Naive B cell (primary cell): ENCODE measurements around the gene PTPRU. TPM values are rescaled to one million over a fixed set of nuclear protein-coding genes. Genes with fewer than 3 reads are reported as not detected.

Experiments used
- ATAC-seq, 2 donors: fragments of 150-1000 bp; cut with Tn5 transposase; 2 replicates each; pipeline ENCODE4 v1.10.0; 2021; ENCODE audit warnings: low read depth in 2 of 2, mild to moderate bottlenecking in 2 of 2, moderate library complexity in 2 of 2
- DNase-seq: peaks from one replicate; pipeline ENCODE4 v3.0.0; 2022
- H3K27ac Mint-ChIP-seq, 6 donors: one replicate each; pipeline ENCODE4 v1.8.0; 2020 to 2022; ENCODE audit warnings: mild to moderate bottlenecking in 6 of 6, mixed read lengths in 6 of 6, moderate library complexity in 5 of 6, inconsistent platforms in 2 of 6
- H3K27me3 Mint-ChIP-seq, 3 donors: one replicate each; pipeline ENCODE4 v1.8.0; 2021 to 2022; ENCODE audit warnings: mixed read lengths in 3 of 3, mild to moderate bottlenecking in 1 of 3
- H3K36me3 Mint-ChIP-seq, 2 donors: one replicate each; pipeline ENCODE4 v1.8.0; 2020 to 2022; ENCODE audit warnings: mixed read lengths in 2 of 2, inconsistent platforms in 1 of 2, mild to moderate bottlenecking in 1 of 2
- H3K4me1 Mint-ChIP-seq, 3 donors: one replicate each; pipeline ENCODE4 v1.8.0; 2020 to 2022; ENCODE audit warnings: mixed read lengths in 3 of 3, inconsistent platforms in 1 of 3, mild to moderate bottlenecking in 1 of 3, moderate library complexity in 1 of 3
- H3K4me3 Mint-ChIP-seq, 8 donors: one replicate each; pipeline ENCODE4 v1.8.0; 2020 to 2022; ENCODE audit warnings: mild to moderate bottlenecking in 8 of 8, mixed read lengths in 8 of 8, moderate library complexity in 8 of 8, inconsistent platforms in 2 of 8
- H3K9me3 Mint-ChIP-seq, 7 donors: one replicate each; pipeline ENCODE4 v1.8.0; 2020 to 2022; ENCODE audit warnings: mixed read lengths in 7 of 7, mild to moderate bottlenecking in 5 of 7, inconsistent platforms in 2 of 7, moderate library complexity in 1 of 7
- polyA plus RNA-seq, 6 donors: library from polyadenylated mRNA; unstranded; fragments of 300-500 nt; fragmentation: Illumina TruSeq; gene quantifications; one replicate each; pipeline ENCODE4 v1.2.3, GENCODE V29; 2021; ENCODE audit warnings: low read depth in 6 of 6

The PTPRU gene
- not detected for polyA plus RNA-seq

GRCh38 chr1:29235955-29236711 lies at the start of gene PTPRU:
TSS of gene PTPRU (plus strand) at chr1:29236522. CDS start at chr1:29236645, 123 bp downstream.
- Mint-ChIP-seq H3K27me3 (peaks cover 53 to 63% (median 62%) of the 10 kb centered on the region in 3 donors), H3K36me3 (peaks cover 6 to 11% of the 10 kb centered on the region in 2 donors)

GRCh38 chr1:29186707-29187106 lies 49.6 kb upstream of the PTPRU start:
- no peaks in the 10 kb centered on the region for H3K27me3 Mint-ChIP-seq
- peak overlapping the region in 1 of 8 donors; percentile 66 for H3K4me3 Mint-ChIP-seq
- H3K4me1 Mint-ChIP-seq, result peaks cover 0 to 12% (median 4%) of the 10 kb centered on the region in 3 donors
- no peak overlapping the region for H3K27ac Mint-ChIP-seq
- ATAC-seq (no peak), DNase-seq (no peak)
- no peaks in the 10 kb centered on the region for H3K36me3 Mint-ChIP-seq
- no peaks in the 10 kb centered on the region for H3K9me3 Mint-ChIP-seq

More at GRCh38 chr1:29235955-29236711, at the start of gene PTPRU:
- Mint-ChIP-seq H3K4me3 (peak within 1 kb of the TSS; percentile 85 to 97 (median 94)), H3K4me1 (peaks cover 17 to 21% (median 19%) of the 10 kb centered on the region in 3 donors), H3K27ac (peak within 1 kb of the TSS in 5 of 6 donors; percentile 43 to 78 (median 64)), H3K9me3 (peaks cover 0 to 2% (median 0%) of the 10 kb centered on the region in 7 donors)
- peak; percentile 80 for DNase-seq
- peak; percentile 79 to 85 for ATAC-seq

- Mint-ChIP-seq H3K4me1 (no peaks in the 10 kb centered on the region), H3K36me3 (no peaks in the 10 kb centered on the region), H3K27ac (no peak overlapping the region), H3K9me3 (no peaks in the 10 kb centered on the region), H3K27me3 (no peaks in the 10 kb centered on the region), H3K4me3 (no peak overlapping the region)
- DNase-seq, result no peak
- no peak for ATAC-seq
These were observed 45.6 kb upstream of the PTPRU start for GRCh38 chr1:29190718-29191117.

- Mint-ChIP-seq H3K36me3 (no peaks in the 10 kb centered on the region), H3K9me3 (no peaks in the 10 kb centered on the region), H3K27me3 (no peaks in the 10 kb centered on the region), H3K27ac (peak overlapping the region in 2 of 6 donors; percentile 72 to 89), H3K4me1 (no peaks in the 10 kb centered on the region), H3K4me3 (peak overlapping the region in 1 of 8 donors; percentile 41)
- DNase-seq, result no peak
- no peak for ATAC-seq
These were observed 42.4 kb upstream of the PTPRU start for GRCh38 chr1:29193879-29194455.

GRCh38 chr1:29195881-29196291 lies 40.4 kb upstream of the PTPRU start:
- ATAC-seq (no peak), DNase-seq (no peak)
- Mint-ChIP-seq H3K4me3 (no peak overlapping the region), H3K9me3 (no peaks in the 10 kb centered on the region), H3K36me3 (no peaks in the 10 kb centered on the region), H3K4me1 (no peaks in the 10 kb centered on the region), H3K27me3 (no peaks in the 10 kb centered on the region), H3K27ac (no peak overlapping the region)

GRCh38 chr1:29196863-29197589 lies 39.3 kb upstream of the PTPRU start:
- Mint-ChIP-seq H3K27ac (no peak overlapping the region), H3K4me3 (no peak overlapping the region), H3K27me3 (no peaks in the 10 kb centered on the region), H3K9me3 (no peaks in the 10 kb centered on the region), H3K36me3 (no peaks in the 10 kb centered on the region), H3K4me1 (peaks cover 0 to 1% (median 0%) of the 10 kb centered on the region in 3 donors)
- no peak for DNase-seq
- no peak for ATAC-seq

- peaks cover 0 to 1% (median 0%) of the 10 kb centered on the region in 3 donors for H3K4me1 Mint-ChIP-seq
- peak; percentile 85 to 94 for ATAC-seq
- no peak overlapping the region for H3K27ac Mint-ChIP-seq
- no peaks in the 10 kb centered on the region for H3K36me3 Mint-ChIP-seq
- H3K4me3 Mint-ChIP-seq, result no peak overlapping the region
- no peak for DNase-seq
- no peaks in the 10 kb centered on the region for H3K9me3 Mint-ChIP-seq
- H3K27me3 Mint-ChIP-seq, result no peaks in the 10 kb centered on the region
These were observed 38.8 kb upstream of the PTPRU start for GRCh38 chr1:29197590-29197924.

- no peak for DNase-seq
- no peak overlapping the region for H3K27ac Mint-ChIP-seq
- H3K36me3 Mint-ChIP-seq, result no peaks in the 10 kb centered on the region
- ATAC-seq, result no peak
- no peaks in the 10 kb centered on the region for H3K27me3 Mint-ChIP-seq
- peaks cover 0 to 3% (median 1%) of the 10 kb centered on the region in 3 donors for H3K4me1 Mint-ChIP-seq
- H3K9me3 Mint-ChIP-seq, result no peaks in the 10 kb centered on the region
- no peak overlapping the region for H3K4me3 Mint-ChIP-seq
These were observed 38.3 kb upstream of the PTPRU start for GRCh38 chr1:29197993-29198392.

GRCh38 chr1:29200906-29201594 lies 35.3 kb upstream of the PTPRU start:
- H3K36me3 Mint-ChIP-seq, result no peaks in the 10 kb centered on the region
- no peak overlapping the region for H3K4me3 Mint-ChIP-seq
- peak overlapping the region in 1 of 6 donors; percentile 27 for H3K27ac Mint-ChIP-seq
- peaks cover 0 to 3% (median 1%) of the 10 kb centered on the region in 3 donors for H3K4me1 Mint-ChIP-seq
- no peaks in the 10 kb centered on the region for H3K9me3 Mint-ChIP-seq
- DNase-seq (no peak), ATAC-seq (no peak)
- H3K27me3 Mint-ChIP-seq, result no peaks in the 10 kb centered on the region

- ATAC-seq (no peak), DNase-seq (no peak)
- no peaks in the 10 kb centered on the region for H3K36me3 Mint-ChIP-seq
- H3K4me1 Mint-ChIP-seq, result peaks cover 0 to 3% (median 1%) of the 10 kb centered on the region in 3 donors
- no peak overlapping the region for H3K27ac Mint-ChIP-seq
- H3K9me3 Mint-ChIP-seq, result no peaks in the 10 kb centered on the region
- H3K27me3 Mint-ChIP-seq, result no peaks in the 10 kb centered on the region
- H3K4me3 Mint-ChIP-seq, result no peak overlapping the region
These were observed 34.7 kb upstream of the PTPRU start for GRCh38 chr1:29201595-29202051.

GRCh38 chr1:29202053-29202452 lies 34.3 kb upstream of the PTPRU start:
- Mint-ChIP-seq H3K27me3 (no peaks in the 10 kb centered on the region), H3K4me1 (peaks cover 0 to 3% (median 1%) of the 10 kb centered on the region in 3 donors), H3K4me3 (no peak overlapping the region), H3K27ac (no peak overlapping the region), H3K9me3 (no peaks in the 10 kb centered on the region), H3K36me3 (no peaks in the 10 kb centered on the region)
- DNase-seq (no peak), ATAC-seq (no peak)

GRCh38 chr1:29202584-29203340 lies 33.6 kb upstream of the PTPRU start:
- no peak overlapping the region for H3K4me3 Mint-ChIP-seq
- DNase-seq (peak; percentile 72), ATAC-seq (peak; percentile 93 to 96)
- H3K9me3 Mint-ChIP-seq, result no peaks in the 10 kb centered on the region
- peaks cover 0 to 3% (median 1%) of the 10 kb centered on the region in 3 donors for H3K4me1 Mint-ChIP-seq
- H3K36me3 Mint-ChIP-seq, result no peaks in the 10 kb centered on the region
- peak overlapping the region in 1 of 6 donors; percentile 63 for H3K27ac Mint-ChIP-seq
- no peaks in the 10 kb centered on the region for H3K27me3 Mint-ChIP-seq
